ENCODE measurements around the gene SERPINE1. TPM values are rescaled to one million over a fixed set of nuclear protein-coding genes. Genes with fewer than 3 reads are reported as not detected.

Gene SERPINE1
- total and polyA plus RNA-seq, 2 experiments from 2014 or later, result 0.97 to 1.2 TPM

GRCh38 chr7:101179713-101180112, 52.8 kb downstream of the SERPINE1 start (continued):
- TF ChIP-seq CREB1 (CRISPR knock-in tag; IDR thresholded peaks at IDR 0.05; ENCODE audit: low read depth), result no peak

GRCh38 chr7:101180130-101180755, 53.3 kb downstream of the SERPINE1 start, which contains the start of gene NAT16:
Gene NAT16, minus strand, starts transcription at chr7:101180293. Its CDS starts 5,486 bp downstream, at chr7:101174807.
- ATAC-seq (peak; percentile 44), DNase-seq (ENCODE audit: low spot score) (peak; percentile 69)
- peaks cover 5% of the 10 kb centered on the region; the same call in 1 of the 2 replicates for H3K4me1 ChIP-seq (ENCODE audit: insufficient read depth)
- Mint-ChIP-seq H3K27me3 (ENCODE audit: insufficient read depth, low read depth, poor library complexity) (peaks cover 60% of the 10 kb centered on the region), H3K9me3 (no peaks in the 10 kb centered on the region; the same call in 2 of the 3 replicates), H3K36me3 (ENCODE audit: low read depth) (no peaks in the 10 kb centered on the region), H3K4me3 (peak within 1 kb of the TSS; percentile 78), H3K27ac (no peak within 1 kb of the TSS), H3K4me1 (peaks cover 14% of the 10 kb centered on the region)
- peak within 1 kb of the TSS; percentile 96 for H2AFZ ChIP-seq
- TF ChIP-seq CREB1 (CRISPR knock-in tag; IDR thresholded peaks at IDR 0.05; ENCODE audit: low read depth) (peak; percentile 33; the same call in 1 of the 2 replicates), ZNF114 (CRISPR knock-in tag; IDR thresholded peaks at IDR 0.05) (no peak), STAT1 (IDR thresholded peaks at IDR 0.05; ENCODE audit: unreplicated experiment) (no peak), REST (IDR thresholded peaks at IDR 0.05; ENCODE audit: unreplicated experiment) (no peak), POLR2AphosphoS5 (IDR thresholded peaks at IDR 0.05; ENCODE audit: low read depth) (no peak), ZNF462 (CRISPR knock-in tag; IDR thresholded peaks at IDR 0.05) (no peak), ETS1 (IDR thresholded peaks at IDR 0.05) (no peak), NANOG (IDR thresholded peaks at IDR 0.05; ENCODE audit: borderline replicate concordance) (no peak), EZH2 (IDR thresholded peaks at IDR 0.05; ENCODE audit: low read depth, unreplicated experiment) (peak; percentile 39)
- H3K79me2 ChIP-seq (replicated peaks; ENCODE audit: insufficient read depth), result no peaks in the 10 kb centered on the region
- H3K4me2 ChIP-seq, result peak within 1 kb of the TSS; percentile 93
- H3K36me3 ChIP-seq (ENCODE audit: insufficient read depth), result no peaks in the 10 kb centered on the region; the same call in 1 of the 2 replicates
- no peak within 1 kb of the TSS for H3K27ac ChIP-seq (ENCODE audit: low read depth)
- H3K4me3 ChIP-seq, result peak within 1 kb of the TSS; percentile 73
- H3K27me3 ChIP-seq (ENCODE audit: insufficient read depth), result peaks cover 64% of the 10 kb centered on the region
- H4K20me1 ChIP-seq (replicated peaks; ENCODE audit: insufficient read depth), result no peaks in the 10 kb centered on the region
- H3F3A ChIP-seq (replicated peaks; ENCODE audit: low read depth), result peaks cover 9% of the 10 kb centered on the region; the same call in 1 of the 2 replicates
- H3K9me2 ChIP-seq (ENCODE audit: insufficient read depth), result no peaks in the 10 kb centered on the region

Measured in GM23338 (cell line).